ENCODE data around the gene CYFIP1.

DNA sequence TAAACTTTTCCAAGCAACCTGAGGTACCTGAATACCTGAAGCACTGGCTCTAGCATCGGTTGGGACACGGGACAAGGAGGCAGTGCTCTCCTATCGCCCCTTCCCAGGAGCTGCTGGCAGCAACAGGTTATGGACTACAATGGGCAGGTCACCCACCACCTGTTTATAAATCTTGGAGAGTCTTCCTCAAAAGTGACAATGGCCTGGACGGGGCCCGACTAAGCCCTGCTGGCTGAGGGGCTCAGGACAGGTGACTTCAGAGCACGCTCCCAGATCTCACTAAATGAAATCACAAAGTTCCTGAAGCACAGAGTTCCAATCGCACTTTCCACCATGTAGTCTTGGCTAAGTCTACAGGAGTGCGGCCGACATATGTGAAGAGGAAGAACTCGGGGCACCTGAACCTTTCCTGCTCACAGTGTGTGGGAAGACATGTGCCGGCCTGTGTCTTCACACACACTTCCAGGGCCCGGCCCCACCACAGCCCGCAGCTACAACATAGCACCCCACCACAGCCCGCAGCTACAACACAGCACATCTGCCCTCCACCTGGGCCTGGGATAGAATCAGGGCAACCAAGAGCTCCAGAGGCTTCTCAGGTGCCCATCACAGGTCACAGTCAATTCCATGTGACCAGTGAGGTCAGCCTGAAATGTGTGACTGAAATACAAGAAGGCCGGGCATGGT is 12.9 kb downstream of the CYFIP1 start:
- TF ChIP-seq, protein P1, sequence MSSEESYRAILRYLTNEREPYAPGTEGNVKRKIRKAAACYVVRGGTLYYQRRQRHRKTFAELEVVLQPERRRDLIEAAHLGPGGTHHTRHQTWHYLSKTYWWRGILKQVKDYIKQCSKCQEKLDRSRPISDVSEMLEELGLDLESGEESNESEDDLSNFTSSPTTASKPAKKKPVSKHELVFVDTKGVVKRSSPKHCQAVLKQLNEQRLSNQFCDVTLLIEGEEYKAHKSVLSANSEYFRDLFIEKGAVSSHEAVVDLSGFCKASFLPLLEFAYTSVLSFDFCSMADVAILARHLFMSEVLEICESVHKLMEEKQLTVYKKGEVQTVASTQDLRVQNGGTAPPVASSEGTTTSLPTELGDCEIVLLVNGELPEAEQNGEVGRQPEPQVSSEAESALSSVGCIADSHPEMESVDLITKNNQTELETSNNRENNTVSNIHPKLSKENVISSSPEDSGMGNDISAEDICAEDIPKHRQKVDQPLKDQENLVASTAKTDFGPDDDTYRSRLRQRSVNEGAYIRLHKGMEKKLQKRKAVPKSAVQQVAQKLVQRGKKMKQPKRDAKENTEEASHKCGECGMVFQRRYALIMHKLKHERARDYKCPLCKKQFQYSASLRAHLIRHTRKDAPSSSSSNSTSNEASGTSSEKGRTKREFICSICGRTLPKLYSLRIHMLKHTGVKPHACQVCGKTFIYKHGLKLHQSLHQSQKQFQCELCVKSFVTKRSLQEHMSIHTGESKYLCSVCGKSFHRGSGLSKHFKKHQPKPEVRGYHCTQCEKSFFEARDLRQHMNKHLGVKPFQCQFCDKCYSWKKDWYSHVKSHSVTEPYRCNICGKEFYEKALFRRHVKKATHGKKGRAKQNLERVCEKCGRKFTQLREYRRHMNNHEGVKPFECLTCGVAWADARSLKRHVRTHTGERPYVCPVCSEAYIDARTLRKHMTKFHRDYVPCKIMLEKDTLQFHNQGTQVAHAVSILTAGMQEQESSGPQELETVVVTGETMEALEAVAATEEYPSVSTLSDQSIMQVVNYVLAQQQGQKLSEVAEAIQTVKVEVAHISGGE (tag by site-specific recombination; conservative IDR thresholded peaks at IDR 0.05; ENCODE audit: low read depth) = no peak
- TF ChIP-seq ZNF132 (tag by site-specific recombination; IDR thresholded peaks at IDR 0.05; ENCODE audit: borderline replicate concordance) (no peak), ZNF146 (tag by site-specific recombination; IDR thresholded peaks at IDR 0.05) (no peak)

Measured in HEK293 (cell line).